Measurements from ENCODE around the gene PARVA. TPM values are rescaled to one million over a fixed set of nuclear protein-coding genes. Genes with fewer than 3 reads are reported as not detected.

The PARVA gene
- polyA plus RNA-seq, 1 donor from 2014 or later = not detected

DNA sequence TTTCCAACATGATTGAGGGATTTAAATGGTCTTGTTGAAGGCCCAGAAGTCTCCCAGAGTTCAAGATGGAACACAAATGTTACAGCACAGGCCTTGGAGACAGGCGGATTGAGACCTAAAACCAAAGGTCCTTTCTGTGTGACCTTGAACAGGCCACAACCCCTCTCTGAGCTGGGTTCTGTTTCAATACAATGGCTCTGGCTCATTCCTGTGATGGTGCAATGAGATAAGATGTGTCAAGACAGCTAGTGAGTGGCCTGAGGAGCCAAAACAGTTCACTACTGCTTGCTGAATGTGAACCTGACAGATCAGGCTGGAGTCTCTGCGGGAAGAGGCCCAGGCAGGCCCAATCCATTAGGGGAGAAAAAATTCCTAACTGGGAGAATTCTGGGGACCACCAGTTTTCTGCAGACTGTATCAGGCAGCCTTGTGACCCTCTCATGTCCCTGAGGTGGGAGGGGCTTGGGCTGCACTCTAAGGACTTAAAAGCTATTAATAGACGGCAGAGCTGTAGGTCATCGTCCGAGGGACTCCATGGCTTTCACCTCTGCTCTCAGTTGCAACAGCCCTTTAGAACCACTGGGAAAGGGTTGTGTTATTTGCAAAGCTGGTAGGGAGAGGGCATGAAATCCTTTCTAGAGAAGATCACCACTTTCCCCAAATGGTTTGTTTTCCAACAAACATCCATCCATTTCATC lies 170.7 kb downstream of the PARVA start:
- Mint-ChIP-seq H3K4me1 (peaks cover 0 to 1% (median 0%) of the 10 kb centered on the region in 3 donors), H3K27ac (no peak overlapping the region), H3K9me3 (no peaks in the 10 kb centered on the region), H3K4me3 (no peak overlapping the region), H3K27me3 (peaks cover 6% of the 10 kb centered on the region), H3K36me3 (peaks cover 2% of the 10 kb centered on the region)

DNA sequence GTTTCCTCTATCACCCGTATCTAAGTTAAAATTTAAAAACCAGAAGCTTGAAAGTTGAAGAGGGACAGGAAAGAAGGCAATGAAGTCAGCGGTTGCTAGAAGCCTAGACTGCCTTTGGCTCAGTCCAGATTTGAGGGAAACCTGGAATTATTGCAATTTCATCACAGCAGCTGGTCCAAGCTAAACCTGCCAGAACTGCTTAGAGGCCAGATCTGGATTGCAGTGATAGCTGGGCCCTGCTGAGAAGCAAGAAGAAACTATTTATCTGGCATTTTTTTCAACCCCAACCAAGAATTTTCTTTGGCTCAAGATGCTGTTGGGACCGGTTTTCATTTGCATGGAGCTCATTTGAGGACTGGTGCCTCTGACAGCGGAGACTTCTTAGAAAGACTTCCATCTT lies 175.3 kb downstream of the PARVA start:
- no peak overlapping the region for H3K27ac Mint-ChIP-seq
- no peak overlapping the region for H3K4me3 Mint-ChIP-seq
- H3K4me1 Mint-ChIP-seq = no peaks in the 10 kb centered on the region
- H3K36me3 Mint-ChIP-seq = peaks cover 2% of the 10 kb centered on the region
- peaks cover 2 to 14% (median 3%) of the 10 kb centered on the region in 3 donors for H3K9me3 Mint-ChIP-seq
- H3K27me3 Mint-ChIP-seq = peaks cover 6% of the 10 kb centered on the region

DNA sequence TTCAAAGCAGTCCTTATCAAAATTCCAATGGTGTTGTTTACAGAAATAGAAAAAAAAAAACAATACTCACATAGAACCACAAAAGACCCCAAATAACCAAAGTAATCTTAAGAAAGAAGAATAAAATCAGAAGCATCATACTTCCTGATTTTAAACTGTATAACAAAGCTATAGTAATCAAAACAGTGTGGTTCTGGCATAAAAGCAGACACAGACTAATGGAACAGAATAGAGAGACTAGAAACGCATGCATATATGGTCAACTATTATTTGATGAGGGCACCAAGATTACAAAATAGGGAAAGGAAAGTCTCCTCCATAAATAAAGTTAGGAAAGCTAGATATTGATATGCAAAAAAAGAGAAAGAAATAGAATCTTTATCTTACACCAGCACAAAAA lies 176.8 kb downstream of the PARVA start:
- no peaks in the 10 kb centered on the region for H3K4me1 Mint-ChIP-seq
- no peak overlapping the region for H3K27ac Mint-ChIP-seq
- peaks cover 6% of the 10 kb centered on the region for H3K27me3 Mint-ChIP-seq
- no peak overlapping the region for H3K4me3 Mint-ChIP-seq
- peaks cover 2 to 15% (median 3%) of the 10 kb centered on the region in 3 donors for H3K9me3 Mint-ChIP-seq
- H3K36me3 Mint-ChIP-seq = peaks cover 2% of the 10 kb centered on the region

DNA sequence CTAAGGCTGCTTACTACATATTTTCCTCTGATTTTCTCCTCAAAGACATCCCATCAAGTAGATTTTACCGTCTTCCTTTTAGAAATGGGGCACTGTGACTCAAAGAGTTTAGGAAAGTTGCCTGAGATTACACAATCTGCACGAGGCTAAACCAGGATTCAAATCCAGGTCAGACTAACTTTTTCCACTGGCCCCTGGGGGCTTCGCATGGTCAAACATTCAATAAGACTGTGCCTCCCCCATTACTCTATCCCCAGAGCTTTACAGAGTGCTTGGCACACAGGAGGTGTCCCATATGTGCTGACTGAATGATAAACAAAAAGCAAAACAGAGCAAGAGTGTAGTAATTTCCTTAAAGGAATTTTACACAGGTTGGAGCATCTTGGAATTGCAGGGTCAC lies 178.8 kb downstream of the PARVA start:
- H3K27me3 Mint-ChIP-seq = peaks cover 6% of the 10 kb centered on the region
- H3K4me1 Mint-ChIP-seq = no peaks in the 10 kb centered on the region
- H3K4me3 Mint-ChIP-seq = no peak overlapping the region
- H3K9me3 Mint-ChIP-seq = peaks cover 2 to 15% (median 3%) of the 10 kb centered on the region in 3 donors
- peaks cover 2% of the 10 kb centered on the region for H3K36me3 Mint-ChIP-seq
- no peak overlapping the region for H3K27ac Mint-ChIP-seq

DNA sequence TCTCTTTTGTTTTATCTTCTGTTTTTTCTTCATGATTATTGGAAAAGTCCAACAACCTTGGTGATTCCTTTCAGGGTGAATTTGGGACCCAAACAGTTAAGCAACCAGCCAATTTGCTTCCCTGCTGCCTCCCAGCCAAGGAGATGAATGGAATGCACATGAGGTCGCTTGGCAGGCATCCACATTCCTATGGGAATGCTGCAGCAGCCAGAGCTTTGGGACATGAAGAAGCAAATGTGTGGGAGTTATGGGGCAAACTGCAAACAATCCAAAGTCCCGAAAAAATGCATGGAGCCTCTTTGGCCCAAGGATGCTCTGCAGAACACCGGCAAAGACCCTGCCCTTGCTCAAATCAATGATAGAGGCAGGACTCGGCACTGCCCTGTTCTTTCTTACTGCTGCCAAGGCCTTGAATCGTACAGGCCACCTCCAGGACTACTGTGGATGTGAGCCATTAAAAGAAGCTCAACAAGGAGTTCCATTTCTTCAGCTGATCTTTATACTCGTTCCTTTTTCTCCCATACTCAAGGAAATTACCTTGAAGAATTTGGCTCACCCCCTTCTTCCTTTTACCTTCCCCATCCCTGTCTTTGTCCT lies 179.5 kb downstream of the PARVA start:
- peaks cover 6% of the 10 kb centered on the region for H3K27me3 Mint-ChIP-seq
- H3K9me3 Mint-ChIP-seq = peaks cover 2 to 15% (median 3%) of the 10 kb centered on the region in 3 donors
- no peak overlapping the region for H3K27ac Mint-ChIP-seq
- no peaks in the 10 kb centered on the region for H3K4me1 Mint-ChIP-seq
- no peak overlapping the region for H3K4me3 Mint-ChIP-seq
- H3K36me3 Mint-ChIP-seq = no peaks in the 10 kb centered on the region

DNA sequence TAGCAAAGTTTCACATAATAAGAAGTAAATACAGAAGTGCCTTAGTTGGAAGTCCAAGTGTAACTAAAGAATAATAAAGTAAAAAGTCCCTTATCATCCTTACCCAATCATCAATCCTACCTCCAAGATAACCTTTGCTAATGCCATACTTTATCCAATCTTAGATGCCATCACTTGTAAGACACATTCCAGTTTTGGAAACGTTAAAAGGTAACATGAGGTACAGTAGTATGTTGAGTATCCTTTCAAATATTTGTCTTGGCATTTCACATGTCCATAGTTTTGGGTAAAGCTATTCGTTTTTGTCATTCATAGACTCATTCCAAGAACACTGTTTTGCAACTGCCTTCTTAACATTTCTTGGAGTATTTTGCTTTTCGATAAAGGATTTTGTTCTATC lies 181.6 kb downstream of the PARVA start:
- H3K4me1 Mint-ChIP-seq = no peaks in the 10 kb centered on the region

DNA sequence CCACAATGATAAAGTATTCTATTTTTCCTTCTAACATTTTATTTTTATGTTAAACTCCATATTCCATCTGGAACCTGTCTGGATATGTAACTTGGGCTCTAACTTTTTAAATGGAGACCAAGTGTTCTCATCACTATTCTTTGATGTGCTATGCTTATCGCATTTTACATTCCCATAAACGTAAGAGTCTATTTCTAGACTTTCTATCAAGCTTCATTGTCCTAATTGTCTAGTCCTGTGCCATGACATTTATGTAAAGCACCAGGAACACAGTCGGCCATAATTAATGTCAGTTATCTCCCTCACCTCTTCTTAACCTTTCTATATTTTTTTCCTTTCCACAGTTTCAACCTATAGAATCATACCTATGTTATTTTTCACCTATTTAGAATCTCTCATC lies 183.0 kb downstream of the PARVA start:
- H3K36me3 Mint-ChIP-seq = no peaks in the 10 kb centered on the region
- H3K27me3 Mint-ChIP-seq = no peaks in the 10 kb centered on the region
- H3K9me3 Mint-ChIP-seq = peaks cover 0 to 8% (median 0%) of the 10 kb centered on the region in 3 donors
- H3K27ac Mint-ChIP-seq = no peak overlapping the region
- no peaks in the 10 kb centered on the region for H3K4me1 Mint-ChIP-seq
- no peak overlapping the region for H3K4me3 Mint-ChIP-seq

More for the DNA sequence above, 181.6 kb downstream of the PARVA start:
- H3K27ac Mint-ChIP-seq = no peak overlapping the region
- peaks cover 2 to 15% (median 3%) of the 10 kb centered on the region in 3 donors for H3K9me3 Mint-ChIP-seq
- no peaks in the 10 kb centered on the region for H3K27me3 Mint-ChIP-seq
- no peak overlapping the region for H3K4me3 Mint-ChIP-seq
- no peaks in the 10 kb centered on the region for H3K36me3 Mint-ChIP-seq

DNA sequence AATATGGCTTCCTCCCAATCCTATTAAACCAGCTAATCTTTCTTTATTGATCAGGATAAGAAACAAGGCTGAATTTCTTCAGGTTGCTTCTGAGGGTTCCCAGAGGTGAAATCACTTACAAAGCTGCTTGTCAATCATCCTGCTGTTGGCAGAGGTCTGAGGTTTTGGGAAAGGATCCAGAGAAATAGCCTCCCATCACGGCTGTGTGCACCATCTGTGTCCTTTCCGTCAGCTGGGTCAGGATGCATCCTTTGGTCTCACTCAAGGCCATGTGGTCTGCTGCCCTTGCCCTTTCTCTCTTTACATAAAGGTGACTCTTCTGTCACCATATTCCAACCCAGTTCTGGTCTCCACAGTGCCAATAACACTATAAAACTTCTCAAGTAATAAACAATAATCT lies 183.5 kb downstream of the PARVA start:
- Mint-ChIP-seq H3K9me3 (peaks cover 0 to 8% (median under 1%) of the 10 kb centered on the region in 3 donors), H3K27me3 (no peaks in the 10 kb centered on the region), H3K27ac (no peak overlapping the region), H3K4me1 (no peaks in the 10 kb centered on the region), H3K4me3 (no peak overlapping the region), H3K36me3 (no peaks in the 10 kb centered on the region)

DNA sequence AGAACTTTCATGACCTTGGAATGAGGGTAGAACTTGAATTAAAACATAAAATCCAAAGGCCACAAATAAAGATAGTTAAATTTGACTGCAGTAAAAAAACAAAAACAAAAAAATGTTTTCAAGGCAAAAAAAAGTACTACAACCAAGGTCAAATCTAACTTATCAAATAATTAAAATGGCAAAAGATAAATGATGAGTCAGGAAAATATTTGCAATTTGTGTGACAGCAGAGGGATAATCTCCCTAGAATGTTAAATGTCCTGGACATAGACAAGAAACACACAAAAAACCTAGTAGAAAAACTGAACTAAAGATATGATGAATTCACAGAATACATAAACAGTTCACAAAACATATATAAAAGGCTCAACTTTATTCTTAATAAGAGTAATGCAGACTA lies 186.6 kb downstream of the PARVA start:
- Mint-ChIP-seq H3K4me3 (no peak overlapping the region), H3K9me3 (peaks cover 0 to 4% (median 0%) of the 10 kb centered on the region in 3 donors), H3K27ac (no peak overlapping the region), H3K27me3 (peaks cover 1% of the 10 kb centered on the region), H3K4me1 (peaks cover 0 to 2% (median 0%) of the 10 kb centered on the region in 3 donors), H3K36me3 (no peaks in the 10 kb centered on the region)

DNA sequence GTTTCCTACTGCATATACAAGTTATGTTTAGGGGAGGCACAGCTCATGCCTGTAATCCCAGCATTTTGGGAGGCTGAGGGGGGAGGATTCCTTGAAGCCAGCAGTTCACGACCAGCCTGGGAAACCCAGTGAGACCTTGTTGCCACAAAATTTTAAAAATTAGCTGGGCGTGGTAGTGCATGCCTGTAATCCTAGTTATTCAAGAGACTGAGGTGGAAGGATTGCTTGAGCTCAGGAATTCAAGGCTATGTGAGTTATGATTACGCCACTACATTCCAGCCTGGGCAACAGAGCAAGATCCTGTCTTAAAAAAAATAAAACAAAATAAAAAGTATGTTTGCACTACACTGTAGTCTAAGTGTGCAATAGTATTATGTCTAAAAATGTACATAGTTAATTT lies 188.0 kb downstream of the PARVA start:
- peaks cover 0 to 2% (median 0%) of the 10 kb centered on the region in 3 donors for H3K4me1 Mint-ChIP-seq
- peaks cover 1% of the 10 kb centered on the region for H3K27me3 Mint-ChIP-seq
- no peaks in the 10 kb centered on the region for H3K36me3 Mint-ChIP-seq
- H3K27ac Mint-ChIP-seq = no peak overlapping the region
- no peak overlapping the region for H3K4me3 Mint-ChIP-seq
- peaks cover 0 to 4% (median 0%) of the 10 kb centered on the region in 3 donors for H3K9me3 Mint-ChIP-seq

DNA sequence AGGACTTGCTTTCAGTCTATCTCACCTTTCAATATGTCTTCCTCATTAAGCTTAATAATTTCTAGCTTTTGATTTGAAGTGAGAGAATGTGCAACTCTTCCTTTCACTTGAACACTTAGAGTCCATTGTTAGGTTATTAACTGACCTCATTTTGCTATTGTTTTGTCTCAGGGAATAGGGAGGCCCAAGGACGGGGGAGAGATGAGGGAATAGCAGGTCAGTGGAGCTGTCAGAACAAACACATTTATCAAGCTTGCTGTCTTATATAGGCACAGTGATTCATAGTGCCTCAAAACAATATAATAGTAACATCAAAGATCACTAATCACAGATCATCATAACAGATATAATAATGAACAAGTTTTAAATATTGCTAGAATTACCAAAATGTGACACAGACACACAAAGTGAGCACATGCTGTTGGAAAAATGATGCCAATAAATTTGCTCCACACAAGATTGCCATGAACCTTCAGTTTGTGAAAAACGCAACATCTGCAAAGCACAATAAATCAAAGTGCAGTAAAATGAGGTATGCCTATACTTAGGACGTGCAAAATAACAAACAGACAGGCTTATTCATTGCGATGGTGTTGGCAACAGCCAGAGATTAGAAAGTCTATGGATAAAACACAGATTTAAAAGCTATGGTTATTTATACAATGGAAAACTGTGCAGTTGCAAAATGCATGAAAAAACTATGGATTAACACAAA lies 190.5 kb downstream of the PARVA start:
- Mint-ChIP-seq H3K27me3 (peaks cover 1% of the 10 kb centered on the region), H3K27ac (no peak overlapping the region), H3K9me3 (peaks cover 0 to 4% (median 4%) of the 10 kb centered on the region in 3 donors), H3K4me1 (peaks cover 0 to 2% (median 0%) of the 10 kb centered on the region in 3 donors), H3K36me3 (no peaks in the 10 kb centered on the region), H3K4me3 (no peak overlapping the region)

DNA sequence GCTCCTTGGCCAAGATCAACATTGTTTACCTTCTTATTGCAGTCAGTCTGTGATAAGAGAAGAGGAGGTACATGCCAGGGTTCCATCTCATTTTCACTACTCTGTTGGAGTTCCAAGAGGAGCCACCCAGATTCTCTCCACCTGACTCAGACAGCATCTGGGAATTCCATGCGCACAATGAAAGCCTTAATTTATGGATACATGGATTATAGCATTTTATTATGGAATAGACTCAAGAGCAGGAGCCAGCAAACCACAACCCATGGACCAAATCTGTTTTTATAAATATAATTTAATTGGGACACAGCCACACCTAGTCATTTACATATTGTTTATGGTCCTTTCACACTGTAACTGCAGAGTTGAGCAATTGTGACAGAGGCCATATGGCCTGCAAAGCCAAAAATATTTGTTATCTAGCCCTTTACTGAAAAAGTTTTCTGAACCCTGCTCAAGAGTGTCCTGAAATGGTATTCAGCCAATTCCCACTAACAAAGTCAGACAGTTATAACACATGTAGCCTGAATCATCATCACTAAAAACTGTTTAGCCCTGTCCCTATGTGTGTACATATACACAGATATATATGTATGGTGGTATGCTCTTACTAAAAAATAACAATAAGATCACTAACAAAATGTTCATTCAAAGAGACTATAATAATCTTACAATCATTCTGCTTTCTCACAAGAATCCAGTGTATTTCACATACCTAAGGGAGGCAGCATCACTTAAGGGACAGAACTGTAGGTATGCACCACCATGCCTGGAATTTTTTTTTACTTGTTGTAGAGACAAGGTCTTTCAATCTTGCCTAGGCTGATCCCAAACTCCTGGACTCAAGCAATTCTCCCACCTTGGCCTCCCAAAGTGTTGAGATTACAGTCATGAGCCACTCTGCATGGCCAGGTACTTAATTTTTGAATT lies 192.4 kb downstream of the PARVA start:
- Mint-ChIP-seq H3K4me3 (no peak overlapping the region), H3K4me1 (peaks cover 0 to 2% (median 0%) of the 10 kb centered on the region in 3 donors), H3K27me3 (peaks cover 1% of the 10 kb centered on the region), H3K9me3 (peaks cover 0 to 5% (median 4%) of the 10 kb centered on the region in 3 donors), H3K27ac (no peak overlapping the region), H3K36me3 (no peaks in the 10 kb centered on the region)

DNA sequence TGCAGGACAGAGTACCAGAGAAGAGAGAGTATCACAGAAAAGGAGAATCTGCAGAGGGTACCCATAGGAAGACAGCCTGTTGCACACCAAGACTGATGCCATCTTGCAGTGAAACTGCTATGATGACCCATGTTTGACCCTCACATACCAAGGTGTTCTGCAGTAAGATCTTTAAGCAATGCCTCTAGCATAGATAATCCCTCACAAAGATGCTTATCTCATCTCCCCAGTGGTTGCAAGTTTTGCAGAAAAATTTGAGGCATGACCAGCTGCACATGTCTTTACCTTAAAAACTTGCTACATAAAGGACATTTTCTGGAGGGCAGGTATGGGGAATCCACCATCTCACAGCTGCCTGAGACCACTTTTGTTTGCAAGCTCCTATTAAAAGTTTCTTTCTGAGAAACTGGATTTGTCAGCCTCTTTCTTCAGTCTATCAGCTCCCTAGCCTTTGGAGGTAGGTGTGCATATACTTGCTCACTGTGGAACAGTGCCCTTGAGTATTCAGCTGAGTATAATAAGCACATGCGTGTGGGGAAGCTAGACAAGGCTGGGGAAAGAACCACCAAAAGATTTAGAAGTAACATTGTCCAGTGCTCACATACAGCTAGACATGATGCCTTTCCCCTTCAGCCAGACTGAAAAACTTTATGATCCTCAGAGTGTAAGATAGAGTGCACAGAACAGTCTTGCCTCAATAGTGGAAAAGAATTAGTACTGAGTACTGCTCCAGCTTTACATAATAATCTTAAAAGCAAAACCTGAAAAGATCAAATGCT lies 196.5 kb downstream of the PARVA start:
- no peak overlapping the region for H3K4me3 Mint-ChIP-seq
- H3K27me3 Mint-ChIP-seq = no peaks in the 10 kb centered on the region
- H3K4me1 Mint-ChIP-seq = no peaks in the 10 kb centered on the region
- H3K27ac Mint-ChIP-seq = no peak overlapping the region
- no peaks in the 10 kb centered on the region for H3K36me3 Mint-ChIP-seq
- H3K9me3 Mint-ChIP-seq = peaks cover 0 to 4% (median 2%) of the 10 kb centered on the region in 3 donors
